Measurements from ENCODE around the gene GSDME.
A peak's percentile ranks its signal among the peaks of the same experiment; 100 is the strongest.

GSDME gene

GRCh38 chr7:24701261-24702235 is 55.7 kb downstream of the GSDME start:
- DNase-seq: peak; percentile 85

GRCh38 chr7:24700521-24701260 is 56.6 kb downstream of the GSDME start:
- no peak for DNase-seq

GRCh38 chr7:24698531-24699266 is 58.6 kb downstream of the GSDME start:
- no peak for DNase-seq

GRCh38 chr7:24697416-24697815 is 59.8 kb downstream of the GSDME start:
- DNase-seq: no peak

GRCh38 chr7:24692592-24692991 is 64.7 kb downstream of the GSDME start:
- DNase-seq: no peak

- no peak for DNase-seq
These were observed 67.0 kb downstream of the GSDME start for GRCh38 chr7:24690251-24690650.

- DNase-seq: no peak
These were observed 71.6 kb downstream of the GSDME start for GRCh38 chr7:24685708-24686107.

- DNase-seq: no peak
These were observed 86.5 kb downstream of the GSDME start for GRCh38 chr7:24670782-24671181.

GRCh38 chr7:24669971-24670591 is 87.2 kb downstream of the GSDME start:
- no peak for DNase-seq

GRCh38 chr7:24668927-24669635 is 88.2 kb downstream of the GSDME start:
- no peak for DNase-seq

- DNase-seq: peak; percentile 14
These were observed 91.5 kb downstream of the GSDME start for GRCh38 chr7:24665564-24666294.

- no peak for DNase-seq
These were observed 96.7 kb downstream of the GSDME start for GRCh38 chr7:24660546-24660945.

- DNase-seq: no peak
These were observed 97.8 kb downstream of the GSDME start for GRCh38 chr7:24659505-24659904.

- DNase-seq: no peak
These were observed 99.3 kb downstream of the GSDME start for GRCh38 chr7:24657980-24658379.

GRCh38 chr7:24656608-24657007 is 100.7 kb downstream of the GSDME start:
- no peak for DNase-seq

- DNase-seq: no peak
These were observed 103.0 kb downstream of the GSDME start for GRCh38 chr7:24654305-24654704.

- DNase-seq: no peak
These were observed 103.8 kb downstream of the GSDME start for GRCh38 chr7:24653316-24654085.

- DNase-seq: no peak
These were observed 104.9 kb downstream of the GSDME start for GRCh38 chr7:24652251-24652939.

Data from amniotic stem cell (primary cell).